Astrocyte of the spinal cord (primary cell): ENCODE data around the gene GNAQ.

Experiments
- DNase-seq: peaks from one replicate; pipeline ENCODE4 v3.0.0; 2011; ENCODE audit warnings: low read depth, low spot score
- H3K4me3 ChIP-seq: 2 replicates; pipeline ENCODE4 v1.5.1; 2011; ENCODE audit warnings: low read depth, mild to moderate bottlenecking, low read length, moderate library complexity
- in situ Hi-C: cut with HindIII; loops from 2 replicates; pipeline ENCODE4 v1.10.0; 2017; ENCODE audit warnings: low sequenced_read_pairs
- TF ChIP-seq, protein P1 (sequence below): IDR thresholded peaks from 2 replicates; pipeline ENCODE4 v1.5.1; 2012; ENCODE audit warnings: low read depth, mild to moderate bottlenecking, low read length, inconsistent platforms

Gene GNAQ

DNA sequence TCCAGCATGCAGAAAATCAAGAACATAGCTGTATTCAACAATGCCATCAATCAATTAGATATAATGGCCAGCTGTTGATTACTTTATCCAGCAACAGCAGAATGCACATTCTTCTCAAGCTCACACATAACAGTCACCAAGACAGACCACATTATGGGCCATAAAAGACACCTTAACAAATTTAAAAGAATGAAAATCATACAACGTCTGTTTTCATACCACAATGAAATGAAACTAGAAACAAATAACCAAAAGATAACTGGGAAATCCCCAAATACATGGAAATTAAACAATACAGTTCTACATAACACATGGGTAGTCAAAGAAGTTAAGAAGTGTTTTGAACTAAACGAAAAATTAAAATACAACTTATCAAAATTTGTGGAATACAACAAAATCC is 252.6 kb downstream of the GNAQ start:
- no peak overlapping the region for H3K4me3 ChIP-seq
- in situ Hi-C loops = no loop called here
- no peak for DNase-seq
- TF ChIP-seq, protein P1, sequence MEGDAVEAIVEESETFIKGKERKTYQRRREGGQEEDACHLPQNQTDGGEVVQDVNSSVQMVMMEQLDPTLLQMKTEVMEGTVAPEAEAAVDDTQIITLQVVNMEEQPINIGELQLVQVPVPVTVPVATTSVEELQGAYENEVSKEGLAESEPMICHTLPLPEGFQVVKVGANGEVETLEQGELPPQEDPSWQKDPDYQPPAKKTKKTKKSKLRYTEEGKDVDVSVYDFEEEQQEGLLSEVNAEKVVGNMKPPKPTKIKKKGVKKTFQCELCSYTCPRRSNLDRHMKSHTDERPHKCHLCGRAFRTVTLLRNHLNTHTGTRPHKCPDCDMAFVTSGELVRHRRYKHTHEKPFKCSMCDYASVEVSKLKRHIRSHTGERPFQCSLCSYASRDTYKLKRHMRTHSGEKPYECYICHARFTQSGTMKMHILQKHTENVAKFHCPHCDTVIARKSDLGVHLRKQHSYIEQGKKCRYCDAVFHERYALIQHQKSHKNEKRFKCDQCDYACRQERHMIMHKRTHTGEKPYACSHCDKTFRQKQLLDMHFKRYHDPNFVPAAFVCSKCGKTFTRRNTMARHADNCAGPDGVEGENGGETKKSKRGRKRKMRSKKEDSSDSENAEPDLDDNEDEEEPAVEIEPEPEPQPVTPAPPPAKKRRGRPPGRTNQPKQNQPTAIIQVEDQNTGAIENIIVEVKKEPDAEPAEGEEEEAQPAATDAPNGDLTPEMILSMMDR = no peak

DNA sequence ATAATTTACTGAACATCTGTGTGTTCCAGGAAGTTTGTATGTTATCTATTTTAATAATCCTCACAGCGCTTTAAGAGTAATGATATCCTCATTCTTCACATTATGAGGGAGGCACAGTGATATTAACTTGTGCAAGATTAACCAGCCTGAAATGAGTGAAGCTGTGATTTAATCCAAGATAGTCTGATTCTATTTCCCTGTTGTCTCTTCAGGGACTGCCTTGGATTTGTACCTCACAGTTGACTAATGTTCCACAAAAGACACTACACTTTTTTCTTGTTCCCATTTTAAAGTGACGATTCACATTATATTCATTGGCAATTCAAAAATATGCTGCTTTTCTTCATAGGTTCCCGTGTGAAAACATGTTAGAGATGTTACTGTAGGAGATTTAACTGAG is 258.2 kb downstream of the GNAQ start:
- in situ Hi-C loops = no loop called here
- no peak for DNase-seq
- TF ChIP-seq, protein P1 = no peak

DNA sequence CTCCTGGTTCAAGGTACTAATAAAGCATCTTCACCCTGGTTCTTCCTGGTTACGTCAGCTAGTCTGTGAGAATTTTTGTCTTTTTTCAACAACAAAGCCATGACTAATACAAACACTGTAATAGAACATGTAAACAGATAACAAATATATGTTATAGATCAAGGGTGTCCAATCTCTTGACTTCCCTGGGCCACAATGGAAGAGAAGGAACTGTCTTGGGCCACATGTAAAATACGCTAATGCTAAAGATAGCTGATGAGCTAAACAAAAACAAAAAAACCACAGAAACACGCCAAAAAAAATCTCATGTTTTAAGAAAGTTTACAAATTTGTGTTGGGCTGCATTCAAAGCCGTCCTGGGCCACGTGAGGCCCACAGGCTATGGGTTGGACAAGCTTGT is 259.0 kb downstream of the GNAQ start:
- no peak overlapping the region for H3K4me3 ChIP-seq
- no peak for DNase-seq
- TF ChIP-seq, protein P1 = no peak
- in situ Hi-C loops = no loop called here

More for the DNA sequence above, 258.2 kb downstream of the GNAQ start:
- H3K4me3 ChIP-seq = no peak overlapping the region

DNA sequence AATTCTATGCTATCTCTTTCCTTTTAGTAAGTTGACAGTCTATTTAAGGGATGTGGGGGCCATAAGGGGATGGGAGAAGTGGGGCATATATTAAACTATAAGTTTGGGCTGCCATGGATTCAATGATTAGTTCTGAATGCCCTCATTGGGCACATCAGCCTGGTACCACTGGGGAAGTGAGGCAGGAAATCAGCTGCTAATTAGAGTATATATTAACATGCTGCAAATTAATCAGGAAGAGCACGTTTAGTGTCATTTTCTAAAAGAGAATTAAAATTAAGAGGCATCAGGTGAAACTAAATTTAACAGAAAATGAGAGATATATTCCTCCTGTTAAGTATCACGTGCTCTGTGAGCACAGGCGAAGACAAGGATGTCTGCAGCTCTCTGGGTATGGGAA is 260.4 kb downstream of the GNAQ start:
- TF ChIP-seq, protein P1 = no peak
- no peak overlapping the region for H3K4me3 ChIP-seq
- in situ Hi-C loops = no loop called here
- no peak for DNase-seq

DNA sequence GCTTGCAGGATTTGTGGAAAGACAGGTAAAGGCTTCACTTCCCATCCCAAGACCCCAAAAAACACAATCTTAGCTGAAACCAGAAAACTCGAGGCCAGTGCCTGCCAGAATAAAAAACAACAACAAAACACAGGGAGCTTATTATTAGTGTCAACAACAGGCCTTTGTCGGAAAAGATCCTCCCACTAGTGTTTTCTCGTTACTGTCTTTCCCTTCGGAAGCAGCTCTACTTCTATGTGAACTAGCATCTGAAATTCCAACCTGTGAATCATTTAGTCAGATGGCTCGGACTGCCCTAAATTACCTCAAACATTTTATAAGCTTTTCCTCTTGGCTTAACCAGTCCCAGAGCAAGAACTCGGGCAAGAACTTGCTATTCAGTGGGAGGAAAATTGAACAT is 261.3 kb downstream of the GNAQ start:
- H3K4me3 ChIP-seq = no peak overlapping the region
- in situ Hi-C loops = no loop called here
- DNase-seq = no peak
- TF ChIP-seq, protein P1 = no peak

DNA sequence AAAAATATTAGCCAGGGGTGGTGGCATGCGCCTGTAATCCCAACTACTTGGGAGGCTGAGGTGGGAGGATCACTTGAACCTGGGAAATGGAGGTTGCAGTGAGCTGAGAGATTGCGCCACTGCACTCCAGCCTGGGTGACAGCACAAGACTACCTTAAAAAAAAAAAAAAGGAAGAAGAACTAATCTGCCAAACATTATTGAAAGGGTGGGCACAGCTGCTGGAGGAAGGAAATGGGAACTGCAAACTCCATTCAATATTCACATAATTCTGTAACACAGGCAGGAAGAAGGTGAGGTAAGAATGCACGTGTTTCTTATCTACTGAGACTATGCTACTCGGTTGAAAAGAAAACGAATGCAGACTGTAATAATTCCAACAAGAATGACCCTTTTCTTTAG is 262.4 kb downstream of the GNAQ start:
- no peak for DNase-seq
- TF ChIP-seq, protein P1 = no peak
- H3K4me3 ChIP-seq = no peak overlapping the region
- in situ Hi-C loops = no loop called here

DNA sequence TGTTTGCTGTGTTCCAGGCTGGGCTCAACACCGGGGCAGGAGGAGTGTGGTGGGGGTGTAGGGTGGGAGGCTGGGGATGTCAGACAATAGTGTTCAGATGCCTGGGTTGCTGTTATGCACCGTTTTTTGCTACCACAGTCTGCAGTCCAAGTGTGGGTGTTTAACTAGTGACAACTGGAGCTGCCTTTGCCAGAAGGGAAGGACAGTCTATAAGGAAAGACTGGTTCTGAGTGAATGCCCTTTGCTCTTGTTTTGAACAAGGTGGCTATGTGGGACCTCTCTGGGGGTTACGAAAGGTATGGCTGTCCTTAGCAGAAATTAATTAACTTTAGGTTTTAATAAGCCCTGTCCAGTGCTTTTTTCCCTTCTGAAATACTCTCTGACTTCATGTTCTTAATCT is 265.0 kb downstream of the GNAQ start:
- TF ChIP-seq, protein P1 = no peak
- in situ Hi-C loops = no loop called here
- DNase-seq = no peak
- H3K4me3 ChIP-seq = no peak overlapping the region
